Measurements from ENCODE around the gene SLC13A3.

The SLC13A3 gene

DNA sequence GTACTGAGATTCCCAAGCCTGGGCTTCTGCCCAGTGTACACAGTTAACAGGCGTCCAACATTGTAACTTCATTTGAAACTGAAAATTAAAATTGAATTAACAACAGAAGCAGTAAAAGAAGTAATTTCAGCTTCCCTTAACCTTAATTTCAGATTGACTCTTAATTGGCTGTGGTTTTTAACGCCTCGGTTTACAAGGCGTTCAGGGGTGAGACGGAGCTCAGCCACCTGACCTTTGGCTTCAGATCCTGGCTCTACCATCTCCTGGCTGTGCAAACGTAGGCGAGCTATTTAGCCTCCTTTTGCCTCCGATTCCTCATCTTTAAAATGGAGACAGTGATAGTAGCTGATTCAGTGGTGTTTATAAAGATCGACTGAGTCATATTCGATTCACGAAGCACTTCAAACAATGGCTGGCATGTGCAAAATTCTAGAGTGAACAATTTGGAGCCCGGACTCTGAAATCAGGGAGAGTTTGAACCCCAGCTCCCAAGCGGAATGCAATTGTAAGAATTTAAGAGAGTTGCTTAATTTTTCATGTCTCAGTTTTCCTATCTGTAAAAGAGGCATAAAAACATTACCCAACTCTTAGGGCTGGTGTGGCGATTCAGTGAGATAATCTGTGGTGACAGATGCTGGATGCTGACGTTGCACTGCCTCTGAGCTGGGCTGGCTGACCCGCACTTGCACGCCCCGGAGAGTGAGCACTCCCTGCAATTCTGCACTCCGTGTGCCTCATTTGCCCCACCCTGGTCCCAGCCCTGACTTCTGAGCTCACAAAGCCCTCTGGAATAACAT lies 77.3 kb downstream of the SLC13A3 start:
- DNase-seq, result no peak

DNA sequence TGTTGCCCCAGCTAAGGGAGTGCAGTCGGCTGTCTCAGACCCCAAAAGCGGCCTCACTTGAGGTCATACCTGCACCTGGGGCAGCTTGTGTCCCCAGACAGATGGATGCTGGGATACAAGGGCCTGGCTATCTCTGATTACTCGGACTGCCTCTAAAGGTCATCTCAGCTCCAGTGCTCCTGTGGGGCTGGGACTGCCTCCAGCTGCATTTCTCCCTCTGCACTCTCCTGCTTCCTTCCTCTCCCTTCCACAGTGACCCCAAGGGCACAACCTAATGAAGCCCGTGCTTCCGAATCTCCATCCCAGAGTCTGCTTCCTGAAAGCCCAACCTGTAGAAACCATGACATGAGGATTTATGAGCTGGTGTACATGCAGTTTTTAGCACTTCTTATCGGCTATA lies 78.0 kb downstream of the SLC13A3 start:
- DNase-seq, result no peak

DNA sequence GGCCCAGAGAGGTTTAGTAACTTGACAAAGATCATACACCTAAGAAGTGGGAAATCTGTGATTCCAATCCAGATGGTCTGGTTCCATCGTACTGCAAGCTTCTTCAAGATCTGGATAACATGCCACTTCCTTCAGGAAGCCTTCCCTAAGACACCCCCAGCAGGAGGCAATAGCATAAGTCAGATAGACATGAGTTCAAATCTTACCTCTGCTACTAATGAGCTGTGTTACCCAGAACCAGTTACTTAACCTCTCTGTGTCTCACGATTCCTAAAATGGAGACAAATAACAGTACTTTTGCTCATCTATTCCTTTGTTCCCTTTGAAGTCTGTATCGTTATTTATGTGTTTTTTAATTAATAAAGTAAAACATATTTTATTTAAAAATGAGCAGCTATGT lies 78.5 kb downstream of the SLC13A3 start:
- DNase-seq, result no peak

DNA sequence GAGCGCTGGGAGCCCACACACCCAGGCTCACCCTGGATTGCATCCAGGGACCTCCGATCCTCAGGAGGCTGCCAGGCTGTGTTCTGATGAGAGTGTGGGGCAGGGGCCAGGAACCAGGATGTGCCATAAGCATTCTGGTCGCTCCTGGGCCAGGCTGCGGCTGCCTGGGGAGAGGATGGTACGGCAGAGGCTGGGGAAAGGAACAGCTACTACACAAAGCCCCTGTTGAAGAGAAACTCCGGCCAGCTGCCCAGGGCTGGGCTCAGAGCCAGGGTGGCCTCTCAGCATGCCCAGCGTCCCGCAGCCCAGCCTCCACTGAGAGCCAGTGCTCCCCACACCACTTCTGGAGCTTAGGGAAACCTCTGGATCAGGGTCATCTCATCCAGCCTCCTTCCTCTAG lies 79.1 kb downstream of the SLC13A3 start:
- DNase-seq, result no peak

DNA sequence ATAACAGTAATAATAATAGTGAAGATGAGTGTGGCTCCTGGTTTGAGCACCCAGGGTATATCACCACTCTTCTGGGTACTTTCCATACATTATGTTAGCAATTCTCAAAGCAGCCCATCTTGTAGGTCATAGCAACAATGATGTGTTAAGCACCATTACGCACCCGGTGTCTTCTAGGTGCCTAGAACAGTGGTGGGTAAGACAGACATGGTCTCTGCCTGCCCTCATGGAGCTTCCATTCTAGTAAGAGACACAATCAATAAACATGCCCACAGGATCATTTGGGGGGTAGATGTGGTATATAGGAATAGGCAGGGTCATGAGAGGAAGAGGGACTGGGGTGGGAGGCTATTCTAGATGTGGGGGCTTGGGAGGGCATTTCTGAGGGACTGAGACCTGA lies 79.8 kb downstream of the SLC13A3 start:
- no peak for DNase-seq

DNA sequence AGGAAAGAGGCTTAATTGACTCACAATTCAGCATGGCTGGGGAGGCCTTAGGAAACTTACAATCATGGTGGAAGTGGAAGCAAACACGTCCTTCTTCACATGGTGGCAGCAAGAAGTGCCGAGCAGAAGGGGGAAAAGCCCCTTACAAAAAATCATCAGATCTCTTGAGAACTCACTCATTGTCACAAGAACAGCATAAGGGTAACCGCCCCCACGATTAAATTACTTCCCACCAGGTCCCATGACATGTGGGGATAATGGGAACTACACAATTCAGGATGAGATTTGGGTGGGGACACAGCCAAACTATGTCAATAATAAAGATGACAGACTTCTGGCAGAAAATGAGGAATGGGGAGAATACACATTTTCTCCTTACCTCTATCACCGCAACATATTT lies 80.3 kb downstream of the SLC13A3 start:
- no peak for DNase-seq

DNA sequence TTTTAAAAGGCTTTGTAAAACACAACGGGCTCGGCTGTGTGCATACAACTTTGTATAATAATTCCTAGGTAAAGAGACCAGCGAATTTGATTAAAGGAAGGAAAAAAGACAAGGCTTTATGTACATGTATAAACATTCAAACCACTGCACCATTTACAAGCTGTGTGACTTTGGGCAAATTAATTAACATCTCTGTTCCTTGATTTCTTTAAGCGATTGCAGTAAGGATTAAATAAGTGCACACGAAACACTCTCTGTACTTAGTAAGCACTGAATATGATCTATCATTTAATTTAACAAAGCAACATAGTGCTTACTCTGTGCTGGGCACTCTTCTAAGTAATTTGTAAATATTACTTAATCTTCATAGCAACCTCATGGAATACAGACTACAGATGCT lies 81.3 kb downstream of the SLC13A3 start:
- no peak for DNase-seq

- no peak for DNase-seq
Observed at GRCh38 chr20:46568570-46569129, 82.6 kb downstream of the SLC13A3 start.

GRCh38 chr20:46566125-46566524 lies 85.1 kb downstream of the SLC13A3 start:
- no peak for DNase-seq

- DNase-seq, result no peak
Observed at GRCh38 chr20:46564241-46564957, 86.9 kb downstream of the SLC13A3 start.

GRCh38 chr20:46563860-46564221 lies 87.4 kb downstream of the SLC13A3 start:
- DNase-seq, result no peak

DNA sequence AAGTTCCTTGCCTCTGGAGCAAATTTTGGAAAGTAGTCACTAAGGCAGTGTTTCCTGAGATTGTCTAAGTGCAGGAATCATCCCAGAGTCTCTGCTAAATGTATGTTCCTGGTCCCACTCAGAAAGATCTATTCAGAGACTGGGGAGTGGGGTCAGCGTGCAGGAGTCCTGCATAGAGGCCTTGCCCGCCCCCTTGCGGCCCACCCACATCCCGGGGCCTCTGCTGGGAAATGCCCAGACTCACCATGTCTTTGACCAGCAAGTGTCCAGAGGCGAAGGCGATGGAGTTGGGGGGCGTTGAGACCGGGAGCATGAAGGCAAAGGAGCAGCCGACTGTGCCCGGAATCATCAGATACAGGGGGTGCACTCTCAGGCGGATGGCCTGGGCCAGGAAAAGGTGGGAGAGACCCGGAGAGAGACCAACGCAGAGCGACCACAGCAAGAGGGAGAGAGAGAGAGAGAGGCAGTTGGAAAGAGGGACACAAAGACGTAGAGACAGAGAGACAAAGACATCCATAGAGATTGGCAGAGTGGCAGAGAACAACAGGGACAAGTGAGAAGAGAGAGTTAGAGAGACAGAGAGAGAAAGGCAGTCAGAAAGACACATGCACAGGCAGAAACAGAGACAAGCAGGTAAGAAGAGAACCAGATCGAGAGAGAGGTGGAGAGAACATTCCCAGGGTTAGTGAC lies 87.9 kb downstream of the SLC13A3 start:
- no peak for DNase-seq

DNA sequence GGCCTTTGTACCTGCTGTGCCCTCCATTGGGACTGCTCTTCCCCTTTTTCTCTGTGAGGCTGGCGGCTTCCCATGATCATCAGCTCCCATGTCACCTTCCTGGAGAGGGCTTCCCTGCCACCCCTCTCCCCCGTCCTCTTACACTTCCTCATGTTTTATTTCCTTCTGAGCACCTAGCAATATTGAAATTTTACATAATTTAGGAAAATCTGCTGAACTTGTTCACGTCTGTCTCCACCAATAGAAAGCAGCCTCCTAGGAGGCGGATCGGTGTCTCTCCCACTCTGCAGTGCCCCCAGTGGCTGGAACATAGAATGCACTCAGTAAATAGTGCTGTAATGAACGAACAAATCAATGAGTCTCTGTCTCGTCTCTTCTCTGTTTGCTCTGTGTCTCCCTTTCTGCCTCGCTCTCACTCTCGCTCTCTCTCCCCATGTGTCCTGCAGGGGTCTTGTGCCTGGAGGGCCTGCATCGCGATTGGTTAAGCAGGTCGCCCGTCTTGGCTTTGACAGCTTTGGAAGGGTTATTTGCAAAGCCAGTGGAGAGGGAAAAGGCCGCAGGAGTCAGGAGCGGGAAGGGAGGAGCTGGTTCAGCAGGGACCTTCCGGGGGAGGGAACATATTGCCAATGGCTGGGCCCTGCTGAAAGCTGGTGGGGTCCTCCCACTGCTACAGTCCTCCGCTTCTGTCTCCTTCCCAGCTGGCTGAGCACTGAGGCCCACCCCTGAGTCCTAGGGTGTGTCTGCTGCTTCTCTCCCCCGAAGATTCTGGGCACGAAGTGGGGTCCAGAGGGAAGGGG lies 88.7 kb downstream of the SLC13A3 start:
- peak; percentile 35 for DNase-seq

GRCh38 chr20:46562009-46562372 lies 89.3 kb downstream of the SLC13A3 start:
- no peak for DNase-seq

DNA sequence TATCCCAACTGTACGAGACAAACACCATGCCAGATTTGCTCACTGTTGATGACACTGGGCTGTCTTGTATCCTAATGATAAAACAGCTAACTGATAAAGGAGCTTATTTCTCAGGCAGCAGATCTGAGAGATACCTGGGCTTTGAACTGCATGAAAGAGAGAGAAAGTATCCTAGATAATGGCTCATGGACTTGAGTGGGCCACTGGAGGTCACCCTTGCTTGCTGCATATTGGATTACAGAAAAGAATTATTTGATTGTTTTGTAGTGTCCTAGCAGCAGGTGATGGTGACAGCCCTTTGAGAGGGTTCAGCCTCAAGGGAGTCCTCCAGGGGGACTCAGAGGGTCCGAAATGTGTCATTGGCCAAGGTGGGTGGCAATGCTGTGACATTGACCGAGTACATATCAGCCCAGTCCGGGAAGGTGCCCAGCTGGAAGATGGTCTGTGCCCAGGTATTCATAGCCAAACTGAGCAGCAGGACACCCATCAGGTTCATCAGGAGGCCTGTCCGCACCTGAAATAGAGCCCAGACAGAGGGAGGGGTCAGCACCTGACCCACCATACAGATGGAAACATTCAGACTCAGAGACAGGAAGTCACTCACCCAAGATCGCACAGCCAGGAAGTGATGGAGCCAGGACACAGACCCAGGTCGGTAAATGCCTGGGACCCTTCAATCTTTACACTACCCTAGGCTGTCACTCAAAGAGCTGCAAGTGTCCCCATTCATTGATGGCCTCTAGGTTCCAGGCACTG lies 91.4 kb downstream of the SLC13A3 start:
- no peak for DNase-seq

DNA sequence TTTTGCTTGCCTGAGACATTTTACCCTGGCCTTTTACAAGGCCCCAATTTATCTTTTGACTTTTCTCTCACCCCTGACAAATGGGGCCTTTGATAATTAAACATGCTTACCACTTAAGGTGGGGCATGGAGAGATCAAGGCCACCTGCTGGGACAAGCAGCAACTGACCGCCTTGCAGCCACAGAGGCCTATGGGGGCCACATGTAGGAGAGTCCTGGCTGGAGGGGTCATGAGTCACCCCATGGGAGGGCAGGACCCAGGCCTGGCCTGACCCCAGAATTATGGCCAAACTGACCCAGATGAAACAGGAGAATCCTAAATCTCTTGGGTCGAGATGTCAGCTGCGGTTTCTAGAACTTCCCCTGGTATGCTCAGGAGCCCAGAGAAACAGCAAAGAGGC lies 92.3 kb downstream of the SLC13A3 start:
- DNase-seq, result no peak

GRCh38 chr20:46558511-46558959 lies 92.7 kb downstream of the SLC13A3 start:
- no peak for DNase-seq

DNA sequence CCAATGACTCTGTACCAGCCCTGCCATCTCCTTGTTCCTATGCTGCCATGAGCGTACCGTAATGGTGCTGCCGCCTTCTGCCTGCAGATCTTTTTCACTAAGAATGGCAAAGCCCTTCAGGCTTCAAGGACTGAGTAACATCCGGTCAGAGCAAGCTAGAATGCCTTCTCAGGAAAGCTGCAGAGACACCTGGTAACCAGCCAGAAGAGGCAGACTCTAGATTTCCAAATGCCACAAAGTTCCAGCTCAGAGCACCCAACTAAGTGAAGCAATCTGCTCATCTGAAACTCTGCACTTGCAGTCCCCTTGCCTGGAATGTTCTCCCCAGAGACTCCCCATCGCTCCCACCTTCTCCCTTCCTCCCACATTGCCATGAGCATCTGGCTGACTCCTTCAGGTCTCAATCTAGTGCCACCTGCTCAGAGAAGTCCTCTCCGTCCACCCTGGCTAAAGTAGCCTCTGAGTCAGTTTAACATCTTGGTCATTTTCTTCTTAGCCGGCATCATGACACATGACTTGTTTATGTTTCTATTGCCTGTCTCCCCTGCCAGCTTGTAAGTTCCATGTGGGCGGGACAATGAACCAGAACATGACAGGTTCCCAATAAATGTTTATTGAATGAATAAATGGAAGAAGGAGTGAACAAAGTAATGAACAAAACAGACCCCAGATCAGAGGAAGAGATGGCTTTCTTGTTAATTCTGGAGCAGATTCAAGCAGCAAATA lies 93.9 kb downstream of the SLC13A3 start:
- DNase-seq, result no peak

- DNase-seq, result no peak
Observed at GRCh38 chr20:46555370-46555956, 95.8 kb downstream of the SLC13A3 start.

DNA sequence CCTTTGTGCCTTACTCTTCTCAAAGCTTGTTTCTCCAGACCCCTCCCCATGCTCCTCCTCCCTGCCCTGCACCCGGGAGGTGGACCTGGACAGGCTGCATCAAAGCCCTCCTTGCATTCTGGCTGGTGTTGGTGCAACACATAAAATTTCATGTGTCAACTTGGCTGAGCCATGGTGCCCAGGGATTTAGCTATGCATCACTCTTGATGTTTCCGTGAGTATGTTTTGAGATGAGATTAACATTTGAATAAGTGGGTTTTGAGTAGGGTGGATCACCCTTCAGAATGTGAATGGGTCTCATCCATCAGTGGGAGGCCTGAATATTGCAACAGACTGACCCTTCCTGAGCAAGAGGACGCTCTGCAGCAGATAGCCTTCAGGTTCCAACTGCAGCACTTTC lies 96.4 kb downstream of the SLC13A3 start:
- no peak for DNase-seq

- no peak for DNase-seq
Observed at GRCh38 chr20:46553926-46554325, 97.3 kb downstream of the SLC13A3 start.
